Adipose tissue (tissue), 3 donors: ENCODE results near the gene LY6G5C. TPM values are rescaled to one million over a fixed set of nuclear protein-coding genes. Genes with fewer than 3 reads are reported as not detected.

Source experiments
- H3K27ac ChIP-seq: one replicate; pipeline ENCODE4 v1.5.1; 2013; ENCODE audit warnings: low read depth, low read length
- WGBS, 3 donors: extraction: QIAGEN DNeasy Blood & Tissue Kit; methylation state at CpG; one replicate each; pipeline ENCODE4 v1.1.7; 2013; 5-methylcytosine and 5-hydroxymethylcytosine counted together
- polyA plus RNA-seq, 3 donors: library from polyadenylated mRNA; stranded (reverse); fragments of 200-250 nt; gene quantifications; one replicate each; pipeline ENCODE4 v1.2.3, GENCODE V29; 2013
- donor health status: healthy with polysubstance abuse.
- donor health status: Bipolar disorder and iron deficiency.
- donor health status: healthy.

Gene LY6G5C
- polyA plus RNA-seq, 3 donors: 1.2 to 3.5 (median 2.4) TPM

GRCh38 chr6:31655349-31656237 lies 25.3 kb downstream of the LY6G5C start, which contains the start of gene APOM:
Gene APOM (plus strand): TSS chr6:31655894. CDS start chr6:31655967, 73 bp downstream.
- WGBS, 3 donors: 57 to 87% (median 77%) methylated on average over 8 of the region's 8 CpGs
- H3K27ac ChIP-seq: no peak within 1 kb of the TSS

GRCh38 chr6:31654574-31655348 lies 26.1 kb downstream of the LY6G5C start:
- WGBS, 3 donors: 92 to 96% (median 93%) methylated on average over 8 of the region's 8 CpGs
- H3K27ac ChIP-seq: no peak overlapping the region

- H3K27ac ChIP-seq: peak overlapping the region; percentile 59
- WGBS, 3 donors: 8 to 9% (median 8%) methylated on average over 35 to 37 of the region's 37 CpGs
Measured at GRCh38 chr6:31652925-31653724, 27.7 kb downstream of the LY6G5C start.

GRCh38 chr6:31651602-31652191 lies 29.2 kb downstream of the LY6G5C start:
- peak overlapping the region; percentile 86 for H3K27ac ChIP-seq
- 2 to 3% (median 3%) methylated on average over 29 of the region's 29 CpGs for WGBS, 3 donors

GRCh38 chr6:31645325-31645724 lies 35.5 kb downstream of the LY6G5C start:
- H3K27ac ChIP-seq: no peak overlapping the region
- WGBS, 3 donors: 93 to 95% (median 95%) methylated on average over 9 of the region's 9 CpGs

GRCh38 chr6:31643818-31644454 lies 36.9 kb downstream of the LY6G5C start:
- H3K27ac ChIP-seq: no peak overlapping the region
- 89 to 94% (median 91%) methylated on average over 17 of the region's 17 CpGs for WGBS, 3 donors

GRCh38 chr6:31642798-31643570 lies 37.9 kb downstream of the LY6G5C start:
- no peak overlapping the region for H3K27ac ChIP-seq
- 88 to 95% (median 90%) methylated on average over 6 of the region's 6 CpGs for WGBS, 3 donors

GRCh38 chr6:31641370-31641769 lies 39.5 kb downstream of the LY6G5C start:
- 84 to 94% (median 89%) methylated on average over 4 of the region's 4 CpGs for WGBS, 3 donors
- no peak overlapping the region for H3K27ac ChIP-seq

- 90 to 93% (median 92%) methylated on average over 6 of the region's 6 CpGs for WGBS, 3 donors
- H3K27ac ChIP-seq: no peak overlapping the region
Measured at GRCh38 chr6:31640612-31641011, 40.3 kb downstream of the LY6G5C start.

GRCh38 chr6:31639449-31639861 lies 41.4 kb downstream of the LY6G5C start:
- 79 to 86% (median 79%) methylated on average over 10 of the region's 10 CpGs for WGBS, 3 donors
- no peak overlapping the region for H3K27ac ChIP-seq

- no peak overlapping the region for H3K27ac ChIP-seq
- WGBS, 3 donors: 80 to 87% (median 83%) methylated on average over 8 to 9 of the region's 9 CpGs
Measured at GRCh38 chr6:31639043-31639442, 41.8 kb downstream of the LY6G5C start.

GRCh38 chr6:31636698-31637596 lies 43.9 kb downstream of the LY6G5C start:
- H3K27ac ChIP-seq: no peak overlapping the region

GRCh38 chr6:31634969-31635575 lies 45.8 kb downstream of the LY6G5C start:
- 78 to 86% (median 81%) methylated on average over 11 of the region's 11 CpGs for WGBS, 3 donors
- no peak overlapping the region for H3K27ac ChIP-seq

More at GRCh38 chr6:31636698-31637596, 43.9 kb downstream of the LY6G5C start:
- 79 to 85% (median 85%) methylated on average over 27 of the region's 27 CpGs for WGBS, 3 donors

- 86 to 91% (median 86%) methylated on average over 3 of the region's 3 CpGs for WGBS, 3 donors
- no peak overlapping the region for H3K27ac ChIP-seq
Measured at GRCh38 chr6:31634131-31634530, 46.7 kb downstream of the LY6G5C start.

GRCh38 chr6:31633447-31633846 lies 47.4 kb downstream of the LY6G5C start:
- 87 to 92% (median 91%) methylated on average over 7 of the region's 7 CpGs for WGBS, 3 donors
- no peak overlapping the region for H3K27ac ChIP-seq
